Gastrocnemius medialis (tissue), 4 donors: ENCODE data around the gene BCR. TPM values are rescaled to one million over a fixed set of nuclear protein-coding genes. Genes with fewer than 3 reads are reported as not detected.

Source experiments
- ATAC-seq, 2 donors: fragments of 150-250 bp; one replicate each; pipeline ENCODE4 v1.9.1; 2016
- DNase-seq, 2 donors: peaks; one replicate each; pipeline ENCODE4 v3.0.0-alpha.2; 2019
- H3K27ac ChIP-seq, 4 donors: fragments of 200-600 bp; sonication (generic); 1 replicate in 1 of 4; 2 replicates in 3 of 4; pipeline ENCODE4 v1.5.1; 2016 to 2018; ENCODE audit warnings: mild to moderate bottlenecking in 2 of 4, moderate library complexity in 1 of 4
- H3K27me3 ChIP-seq, 3 donors: fragments of 200-600 bp; sonication (generic) in 2 of 3; 1 replicate in 1 of 3; 2 replicates in 2 of 3; pipeline versions ENCODE4 v1.5.1 to v1.6.0; 2016 to 2019; ENCODE audit warnings: mild to moderate bottlenecking in 1 of 3, moderate library complexity in 1 of 3
- H3K36me3 ChIP-seq, 2 donors: fragments of 200-600 bp; sonication (generic) in 1 of 2; one replicate each; pipeline ENCODE4 v1.5.1; 2017 to 2018
- H3K4me1 ChIP-seq, 2 donors: fragments of 200-600 bp; sonication (generic) in 1 of 2; one replicate each; pipeline ENCODE4 v1.5.1; 2016 to 2017; ENCODE audit warnings: mild to moderate bottlenecking in 2 of 2
- H3K4me3 ChIP-seq, 4 donors: fragments of 200-600 bp; sonication (generic) in 3 of 4; 1 replicate in 1 of 4; 2 replicates in 3 of 4; pipeline ENCODE4 v1.5.1; 2016 to 2019; ENCODE audit warnings: mild to moderate bottlenecking in 2 of 4
- H3K9me3 ChIP-seq, 3 donors: fragments of 200-600 bp; sonication (generic) in 2 of 3; 1 replicate in 1 of 3; 2 replicates in 2 of 3; pipeline ENCODE4 v1.5.1; 2016 to 2019
- POLR2A ChIP-seq, 2 donors: fragments of 450-650 bp; IDR thresholded peaks; one replicate each; pipeline ENCODE4 v1.6.1; 2017; ENCODE audit warnings: antibody characterized with exemption in 2 of 2, mild to moderate bottlenecking in 2 of 2, moderate library complexity in 2 of 2
- in situ Hi-C, 4 donors: fragments of 200-750 bp; cut with MboI; loops; one replicate each; pipeline versions ENCODE4 v1.15.0 to v1.8.0; 2017; ENCODE audit warnings: low sequenced_read_pairs in 4 of 4
- intact Hi-C: fragments of 100-400 bp; cut with DNase I; formaldehyde crosslinking; loops from one replicate; pipeline ENCODE4 v1.15.1; 2023; ENCODE audit warnings: low total_unique reads
- total RNA-seq, 4 donors: library from RNA; depleted of rRNA; stranded (reverse); fragments of >200 nt; gene quantifications; one replicate each; pipeline versions ENCODE4 v1.1.0 to v1.2.3, GENCODE V29; 2016
- TF ChIP-seq, protein P1 (sequence below), 5 experiments: fragments of 450-650 bp in 3 of 5; fragments of 200-600 bp in 2 of 5; sonication (generic) in 2 of 5; IDR thresholded peaks in 4 of 5; conservative IDR thresholded peaks in 1 of 5; 1 replicate in 4 of 5; 2 replicates in 1 of 5; pipeline ENCODE4 v1.5.1; 2016 to 2019; ENCODE audit warnings: antibody characterized with exemption in 5 of 5, mild to moderate bottlenecking in 3 of 5, moderate library complexity in 3 of 5

BCR gene
- total RNA-seq, 4 donors from 2014 or later, result 10.3 to 13.0 (median 12.4) TPM

DNA sequence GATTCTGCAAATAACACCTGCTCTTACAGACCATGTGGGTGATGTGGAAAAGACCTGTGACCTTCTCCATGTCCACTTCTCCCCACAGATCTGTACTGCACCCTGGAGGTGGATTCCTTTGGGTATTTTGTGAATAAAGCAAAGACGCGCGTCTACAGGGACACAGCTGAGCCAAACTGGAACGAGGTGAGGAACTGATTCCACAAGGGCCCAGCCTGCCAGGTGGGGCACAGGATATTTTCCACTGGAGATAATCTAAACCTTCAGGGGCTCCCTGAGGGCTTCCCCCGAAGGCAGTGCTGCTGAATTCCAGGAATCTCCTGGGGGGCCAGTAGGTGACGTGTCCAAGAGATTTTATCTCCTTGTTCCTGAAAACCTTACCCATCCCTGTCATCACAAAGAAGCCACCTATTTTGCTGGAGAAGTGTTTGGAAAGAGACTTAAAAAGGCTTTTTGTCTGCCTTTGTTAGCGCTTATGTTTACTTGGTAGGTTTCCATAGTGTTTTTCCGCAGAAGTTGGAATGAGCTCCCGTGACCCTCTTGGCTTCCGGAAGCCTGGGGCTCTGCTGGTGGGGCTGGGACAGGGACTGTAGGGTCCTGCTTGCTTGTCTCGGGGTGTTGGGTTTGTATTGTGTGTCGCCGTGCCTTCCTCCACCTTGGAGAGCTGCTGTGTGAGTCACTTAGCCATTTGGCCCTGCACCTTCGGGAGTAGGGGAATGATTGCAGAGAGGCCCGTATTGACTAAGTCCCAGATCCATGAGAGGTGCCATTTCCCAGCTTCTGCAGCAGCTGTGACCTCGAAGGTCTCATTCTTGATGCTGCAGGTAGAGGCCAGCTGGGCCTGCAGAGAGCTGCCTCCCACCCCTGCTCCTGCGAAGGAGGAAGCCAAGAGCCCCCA lies 112.4 kb downstream of the BCR start:
- Histone ChIP-seq H3K4me1 (no peaks in the 10 kb centered on the region), H3K27me3 (no peaks in the 10 kb centered on the region), H3K4me3 (no peak overlapping the region), H3K36me3 (peaks cover 0 to 19% of the 10 kb centered on the region in 2 donors), H3K27ac (no peak overlapping the region), H3K9me3 (no peaks in the 10 kb centered on the region)
- in situ Hi-C loops (loop anchor here in 1 of 4 donors (25.0 kb wide), 1 partner anchor 330 kb away; no protein-coding TSS in a partner anchor), intact Hi-C loops (no loop called here)
- no peak for DNase-seq
- ATAC-seq, result no peak
- no peak for TF ChIP-seq POLR2A (IDR thresholded peaks at IDR 0.05)
- TF ChIP-seq, protein P1, sequence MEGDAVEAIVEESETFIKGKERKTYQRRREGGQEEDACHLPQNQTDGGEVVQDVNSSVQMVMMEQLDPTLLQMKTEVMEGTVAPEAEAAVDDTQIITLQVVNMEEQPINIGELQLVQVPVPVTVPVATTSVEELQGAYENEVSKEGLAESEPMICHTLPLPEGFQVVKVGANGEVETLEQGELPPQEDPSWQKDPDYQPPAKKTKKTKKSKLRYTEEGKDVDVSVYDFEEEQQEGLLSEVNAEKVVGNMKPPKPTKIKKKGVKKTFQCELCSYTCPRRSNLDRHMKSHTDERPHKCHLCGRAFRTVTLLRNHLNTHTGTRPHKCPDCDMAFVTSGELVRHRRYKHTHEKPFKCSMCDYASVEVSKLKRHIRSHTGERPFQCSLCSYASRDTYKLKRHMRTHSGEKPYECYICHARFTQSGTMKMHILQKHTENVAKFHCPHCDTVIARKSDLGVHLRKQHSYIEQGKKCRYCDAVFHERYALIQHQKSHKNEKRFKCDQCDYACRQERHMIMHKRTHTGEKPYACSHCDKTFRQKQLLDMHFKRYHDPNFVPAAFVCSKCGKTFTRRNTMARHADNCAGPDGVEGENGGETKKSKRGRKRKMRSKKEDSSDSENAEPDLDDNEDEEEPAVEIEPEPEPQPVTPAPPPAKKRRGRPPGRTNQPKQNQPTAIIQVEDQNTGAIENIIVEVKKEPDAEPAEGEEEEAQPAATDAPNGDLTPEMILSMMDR (IDR thresholded peaks at IDR 0.05 in 4 of 5, conservative IDR thresholded peaks at IDR 0.05 in 1 of 5), result no peak

- peaks cover 0 to 19% of the 10 kb centered on the region in 2 donors for H3K36me3 ChIP-seq
- intact Hi-C loops (no loop called here), in situ Hi-C loops (loop anchor here in 1 of 4 donors (25.0 kb wide), 1 partner anchor 331 kb away; no protein-coding TSS in a partner anchor)
Measured at GRCh38 chr22:23293720-23294119, 113.4 kb downstream of the BCR start.

GRCh38 chr22:23294221-23294620 lies 113.9 kb downstream of the BCR start:
- intact Hi-C loops, result no loop called here
- Histone ChIP-seq H3K36me3 (peaks cover 0 to 19% of the 10 kb centered on the region in 2 donors), H3K4me1 (no peaks in the 10 kb centered on the region), H3K9me3 (no peaks in the 10 kb centered on the region), H3K27ac (no peak overlapping the region), H3K27me3 (no peaks in the 10 kb centered on the region), H3K4me3 (no peak overlapping the region)
- no peak for TF ChIP-seq POLR2A (IDR thresholded peaks at IDR 0.05)
- TF ChIP-seq, protein P1 (IDR thresholded peaks at IDR 0.05 in 4 of 5, conservative IDR thresholded peaks at IDR 0.05 in 1 of 5), result no peak
- no peak for ATAC-seq
- in situ Hi-C loops, result loop anchor here in 1 of 4 donors (25.0 kb wide), 1 partner anchor 332 kb away; no protein-coding TSS in a partner anchor
- DNase-seq, result no peak

More at GRCh38 chr22:23293720-23294119, 113.4 kb downstream of the BCR start:
- TF ChIP-seq, protein P1 (IDR thresholded peaks at IDR 0.05 in 4 of 5, conservative IDR thresholded peaks at IDR 0.05 in 1 of 5), result no peak
- no peak for TF ChIP-seq POLR2A (IDR thresholded peaks at IDR 0.05)
- Histone ChIP-seq H3K4me1 (no peaks in the 10 kb centered on the region), H3K27ac (no peak overlapping the region), H3K9me3 (no peaks in the 10 kb centered on the region), H3K27me3 (no peaks in the 10 kb centered on the region), H3K4me3 (no peak overlapping the region)
- no peak for ATAC-seq
- DNase-seq, result no peak

- no peaks in the 10 kb centered on the region for H3K9me3 ChIP-seq
- peaks cover 0 to 3% of the 10 kb centered on the region in 2 donors for H3K36me3 ChIP-seq
- peaks cover 5 to 10% of the 10 kb centered on the region in 2 donors for H3K4me1 ChIP-seq
- H3K27me3 ChIP-seq, result no peaks in the 10 kb centered on the region
- no peak overlapping the region for H3K27ac ChIP-seq
- ATAC-seq, result no peak
- no peak for TF ChIP-seq POLR2A (IDR thresholded peaks at IDR 0.05)
- TF ChIP-seq, protein P1 (IDR thresholded peaks at IDR 0.05 in 4 of 5, conservative IDR thresholded peaks at IDR 0.05 in 1 of 5), result no peak
- in situ Hi-C loops, result loop anchor here in 1 of 4 donors (25.0 kb wide), 1 partner anchor 237 kb away; no protein-coding TSS in a partner anchor
- no peak for DNase-seq
- H3K4me3 ChIP-seq, result no peak overlapping the region
- intact Hi-C loops, result loop anchor here (10.0 kb wide), 1 partner anchor 224 kb away; no protein-coding TSS in a partner anchor
Measured at GRCh38 chr22:23300476-23300875, 120.2 kb downstream of the BCR start.
